GM12874 (cell line): ENCODE measurements around the gene RAB8B.

Experiments used
- CTCF ChIP-seq: IDR thresholded peaks from 2 replicates; pipeline ENCODE4 v1.5.1; 2011; ENCODE audit warnings: low read depth, mild to moderate bottlenecking, control low read depth, low read length, moderate library complexity; ENCODE audit not compliant: insufficient read depth

The RAB8B gene

GRCh38 chr15:63185206-63185605 lies 4.2 kb upstream of the RAB8B start:
- TF ChIP-seq CTCF, result no peak

- no peak for TF ChIP-seq CTCF
Measured at GRCh38 chr15:63186065-63186464, 3.3 kb upstream of the RAB8B start.

- TF ChIP-seq CTCF, result no peak
Measured at GRCh38 chr15:63187589-63188226, 1.7 kb upstream of the RAB8B start.

GRCh38 chr15:63188247-63188925 lies 1.0 kb upstream of the RAB8B start:
- TF ChIP-seq CTCF, result no peak

- no peak for TF ChIP-seq CTCF
Measured at GRCh38 chr15:63189941-63190768, 749 bp downstream of the RAB8B start.

GRCh38 chr15:63190769-63191649 lies 1.6 kb downstream of the RAB8B start:
- no peak for TF ChIP-seq CTCF
